IMR-90 (cell line): ENCODE data around the gene NEK11.

Experiments used
- SMC3 ChIP-seq: fragments of 150-350 bp; IDR thresholded peaks from 2 replicates; pipeline ENCODE4 v1.6.1; 2016; ENCODE audit warnings: low read depth, mild to moderate bottlenecking, antibody characterized with exemption, low read length, moderate library complexity
- TF ChIP-seq, protein P1 (sequence below): fragments of 150-350 bp; IDR thresholded peaks from 2 replicates; pipeline ENCODE4 v1.6.1; 2017; ENCODE audit warnings: mild to moderate bottlenecking, antibody characterized with exemption, low read length, low read depth
- TF ChIP-seq, protein P2 (sequence below): conservative IDR thresholded peaks from 2 replicates; pipeline ENCODE4 v1.5.1; 2012; ENCODE audit warnings: mild to moderate bottlenecking, low read depth, low read length, improper control_type of control experiment

DNA sequence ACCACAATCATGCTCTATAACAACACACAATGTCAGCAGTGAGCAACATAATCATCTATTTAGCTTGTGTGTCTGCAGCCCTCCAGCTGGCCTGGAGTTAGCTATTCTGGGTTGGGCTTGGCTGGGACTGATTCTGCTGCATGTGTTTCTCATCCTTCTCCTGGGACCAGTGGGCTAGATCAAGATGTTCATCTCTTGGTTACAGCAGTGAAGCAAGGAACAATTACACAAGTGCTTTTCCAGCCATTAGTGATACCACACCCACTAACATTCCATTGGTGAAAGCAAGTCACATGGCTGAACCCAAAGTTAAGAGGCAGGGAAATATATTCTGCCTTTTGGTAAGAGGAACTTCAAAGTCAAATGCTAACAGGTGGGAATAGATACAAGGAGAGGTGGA, 369.5 kb downstream of the NEK11 start:
- TF ChIP-seq SMC3 = no peak
- TF ChIP-seq, protein P1, sequence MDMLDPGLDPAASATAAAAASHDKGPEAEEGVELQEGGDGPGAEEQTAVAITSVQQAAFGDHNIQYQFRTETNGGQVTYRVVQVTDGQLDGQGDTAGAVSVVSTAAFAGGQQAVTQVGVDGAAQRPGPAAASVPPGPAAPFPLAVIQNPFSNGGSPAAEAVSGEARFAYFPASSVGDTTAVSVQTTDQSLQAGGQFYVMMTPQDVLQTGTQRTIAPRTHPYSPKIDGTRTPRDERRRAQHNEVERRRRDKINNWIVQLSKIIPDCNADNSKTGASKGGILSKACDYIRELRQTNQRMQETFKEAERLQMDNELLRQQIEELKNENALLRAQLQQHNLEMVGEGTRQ = no peak
- TF ChIP-seq, protein P2, sequence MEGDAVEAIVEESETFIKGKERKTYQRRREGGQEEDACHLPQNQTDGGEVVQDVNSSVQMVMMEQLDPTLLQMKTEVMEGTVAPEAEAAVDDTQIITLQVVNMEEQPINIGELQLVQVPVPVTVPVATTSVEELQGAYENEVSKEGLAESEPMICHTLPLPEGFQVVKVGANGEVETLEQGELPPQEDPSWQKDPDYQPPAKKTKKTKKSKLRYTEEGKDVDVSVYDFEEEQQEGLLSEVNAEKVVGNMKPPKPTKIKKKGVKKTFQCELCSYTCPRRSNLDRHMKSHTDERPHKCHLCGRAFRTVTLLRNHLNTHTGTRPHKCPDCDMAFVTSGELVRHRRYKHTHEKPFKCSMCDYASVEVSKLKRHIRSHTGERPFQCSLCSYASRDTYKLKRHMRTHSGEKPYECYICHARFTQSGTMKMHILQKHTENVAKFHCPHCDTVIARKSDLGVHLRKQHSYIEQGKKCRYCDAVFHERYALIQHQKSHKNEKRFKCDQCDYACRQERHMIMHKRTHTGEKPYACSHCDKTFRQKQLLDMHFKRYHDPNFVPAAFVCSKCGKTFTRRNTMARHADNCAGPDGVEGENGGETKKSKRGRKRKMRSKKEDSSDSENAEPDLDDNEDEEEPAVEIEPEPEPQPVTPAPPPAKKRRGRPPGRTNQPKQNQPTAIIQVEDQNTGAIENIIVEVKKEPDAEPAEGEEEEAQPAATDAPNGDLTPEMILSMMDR = no peak
